ENCODE results near the gene WDR3.

GRCh38 chr1:117897551-117897950, 32.0 kb upstream of the WDR3 start:
- TF ChIP-seq CTCF (IDR thresholded peaks at IDR 0.05; ENCODE audit: low read depth, low read length, poor library complexity, severe bottlenecking) (no peak), EZH2phosphoT487 (IDR thresholded peaks at IDR 0.05; ENCODE audit: borderline replicate concordance, low read length) (no peak)

Measured in DOHH2 (cell line).